A549 treated with CpdA at 1 μM for 4 hours (cell line): ENCODE measurements around the gene PTPRG. TPM values are rescaled to one million over a fixed set of nuclear protein-coding genes. Genes with fewer than 3 reads are reported as not detected.

ENCODE experiments used
- total RNA-seq: library from RNA; stranded (reverse); fragments of 200-300 nt; extraction: Qiagen RNA extraction; gene quantifications from 5 replicates; pipeline ENCODE4 v1.2.3, GENCODE V29; 2022; ENCODE audit warnings: low read depth

PTPRG gene
- total RNA-seq: 1.9 to 2.7 TPM (median 2.6 TPM) in 5 replicates

GRCh38 chr3:61561374-61562041 is at the start of gene PTPRG:
PTPRG (plus strand) TSS chr3:61561571; CDS start chr3:61562288, 717 bp downstream.

